ENCODE measurements around the gene ECEL1. TPM values are rescaled to one million over a fixed set of nuclear protein-coding genes. Genes with fewer than 3 reads are reported as not detected.
"Not testable (repeated sequence)": the region's sequence is repeated elsewhere in the genome, so short reads cannot be mapped to it uniquely, and the experiment has no call there.

Gene ECEL1
- total RNA-seq, 3 donors from 2014 or later (not counting 1 experiment from before 2014, with no cell fraction given) = not detected

DNA sequence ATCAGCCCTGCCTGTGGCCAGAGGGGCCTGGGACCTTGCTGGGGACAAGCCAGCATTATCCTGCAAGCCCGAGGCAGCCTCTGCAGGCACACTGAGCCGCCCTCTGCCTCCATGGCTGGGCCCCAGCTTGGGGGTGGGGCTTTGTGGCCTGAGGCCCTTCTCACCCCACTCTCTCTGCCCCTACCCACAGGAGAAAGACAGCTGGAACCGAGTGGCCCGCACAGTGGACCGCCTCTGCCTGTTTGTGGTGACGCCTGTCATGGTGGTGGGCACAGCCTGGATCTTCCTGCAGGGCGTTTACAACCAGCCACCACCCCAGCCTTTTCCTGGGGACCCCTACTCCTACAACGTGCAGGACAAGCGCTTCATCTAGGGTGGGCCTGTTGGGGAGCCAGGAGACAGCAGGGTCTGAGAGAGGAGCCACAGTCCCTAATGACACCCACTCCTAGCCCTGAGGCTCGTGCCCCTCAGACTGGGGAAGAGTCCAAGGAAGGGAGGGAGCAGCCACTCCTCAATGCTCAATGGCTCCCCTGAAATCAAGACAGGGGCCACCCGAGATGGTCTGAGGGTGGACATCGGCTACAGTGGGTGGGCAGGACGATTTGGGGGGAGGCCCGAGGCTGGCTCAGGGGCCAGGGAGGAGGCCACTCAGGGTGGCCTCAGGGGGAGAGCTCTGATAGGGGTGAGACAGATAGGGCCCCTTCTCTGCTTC lies 47.5 kb upstream of the ECEL1 start:
- Mint-ChIP-seq H3K27me3 (ENCODE audit: low read depth in 2 of 2) (peaks cover 0 to 15% of the 10 kb centered on the region in 2 donors), H3K36me3 (no peaks in the 10 kb centered on the region), H3K4me1 (no peaks in the 10 kb centered on the region), H3K27ac (no peak overlapping the region), H3K4me3 (no peak overlapping the region), H3K9me3 (no peaks in the 10 kb centered on the region)
- Histone ChIP-seq H3K4me1 (ENCODE audit: control insufficient read depth, insufficient read depth, low read length) (peaks cover 12% of the 10 kb centered on the region), H3K27ac (ENCODE audit: low read length) (no peak overlapping the region), H3K9me3 (ENCODE audit: control insufficient read depth, insufficient read depth, low read length) (peaks cover 4% of the 10 kb centered on the region), H3K27me3 (ENCODE audit: control insufficient read depth, insufficient read depth, low read length) (peaks cover 3% of the 10 kb centered on the region), H3K4me3 (ENCODE audit: low read length) (no peak overlapping the region), H3K36me3 (ENCODE audit: control insufficient read depth, insufficient read depth, low read length) (no peaks in the 10 kb centered on the region)
- TF ChIP-seq, protein P1, sequence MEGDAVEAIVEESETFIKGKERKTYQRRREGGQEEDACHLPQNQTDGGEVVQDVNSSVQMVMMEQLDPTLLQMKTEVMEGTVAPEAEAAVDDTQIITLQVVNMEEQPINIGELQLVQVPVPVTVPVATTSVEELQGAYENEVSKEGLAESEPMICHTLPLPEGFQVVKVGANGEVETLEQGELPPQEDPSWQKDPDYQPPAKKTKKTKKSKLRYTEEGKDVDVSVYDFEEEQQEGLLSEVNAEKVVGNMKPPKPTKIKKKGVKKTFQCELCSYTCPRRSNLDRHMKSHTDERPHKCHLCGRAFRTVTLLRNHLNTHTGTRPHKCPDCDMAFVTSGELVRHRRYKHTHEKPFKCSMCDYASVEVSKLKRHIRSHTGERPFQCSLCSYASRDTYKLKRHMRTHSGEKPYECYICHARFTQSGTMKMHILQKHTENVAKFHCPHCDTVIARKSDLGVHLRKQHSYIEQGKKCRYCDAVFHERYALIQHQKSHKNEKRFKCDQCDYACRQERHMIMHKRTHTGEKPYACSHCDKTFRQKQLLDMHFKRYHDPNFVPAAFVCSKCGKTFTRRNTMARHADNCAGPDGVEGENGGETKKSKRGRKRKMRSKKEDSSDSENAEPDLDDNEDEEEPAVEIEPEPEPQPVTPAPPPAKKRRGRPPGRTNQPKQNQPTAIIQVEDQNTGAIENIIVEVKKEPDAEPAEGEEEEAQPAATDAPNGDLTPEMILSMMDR (IDR thresholded peaks at IDR 0.05) = no peak
- DNase-seq = no peak
- no peak for ATAC-seq
- intact Hi-C loops (cut with micrococcal nuclease) = no loop called here
- 80% methylated on average over 12 of the region's 14 CpGs for WGBS (ENCODE audit: insufficient coverage)

DNA sequence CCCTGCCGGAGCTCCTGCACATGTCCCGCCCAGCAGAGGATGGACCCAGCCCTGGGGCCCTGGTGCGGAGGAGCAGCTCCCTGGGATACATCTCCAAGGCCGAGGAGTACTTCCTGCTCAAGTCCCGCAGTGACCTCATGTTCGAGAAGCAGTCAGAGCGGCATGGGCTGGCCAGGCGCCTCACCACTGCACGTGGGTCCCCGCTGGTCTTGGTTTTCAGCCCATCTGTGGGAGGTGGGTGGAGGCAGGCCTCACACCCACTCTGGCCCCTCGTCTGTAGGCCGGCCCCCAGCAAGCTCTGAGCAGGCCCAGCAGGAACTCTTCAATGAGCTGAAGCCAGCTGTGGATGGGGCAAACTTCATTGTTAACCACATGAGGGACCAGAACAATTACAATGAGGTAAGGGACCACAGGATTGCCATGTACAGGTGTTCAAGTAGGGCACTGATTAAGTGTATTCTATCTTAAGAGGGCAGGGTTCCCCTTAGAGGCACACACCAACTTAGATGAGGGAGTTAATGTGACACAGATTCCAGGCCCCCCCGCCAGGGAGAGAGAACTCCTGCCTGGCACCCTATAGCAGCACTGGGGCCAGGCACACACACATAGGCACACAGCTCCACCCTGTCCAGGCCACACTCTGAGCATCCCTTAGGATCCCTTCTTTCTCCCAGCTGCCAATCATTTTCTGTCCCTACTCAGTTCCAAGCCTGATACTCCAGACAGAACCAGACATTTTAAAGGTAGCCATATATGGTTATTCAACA lies 46.5 kb upstream of the ECEL1 start:
- intact Hi-C loops (cut with micrococcal nuclease) = no loop called here
- H3K27ac ChIP-seq (ENCODE audit: low read length) = no peak overlapping the region
- ATAC-seq = no peak
- no peaks in the 10 kb centered on the region for H3K36me3 ChIP-seq (ENCODE audit: control insufficient read depth, insufficient read depth, low read length)
- no peak overlapping the region for H3K4me3 ChIP-seq (ENCODE audit: low read length)
- H3K4me1 Mint-ChIP-seq = peaks cover under 1 to 1% of the 10 kb centered on the region in 2 donors
- H3K27me3 Mint-ChIP-seq (ENCODE audit: low read depth in 2 of 2) = peaks cover 0 to 14% of the 10 kb centered on the region in 2 donors
- DNase-seq = no peak
- no peak overlapping the region for H3K27ac Mint-ChIP-seq
- WGBS (ENCODE audit: insufficient coverage) = 92% methylated on average over 13 of the region's 13 CpGs
- peaks cover 3% of the 10 kb centered on the region for H3K27me3 ChIP-seq (ENCODE audit: control insufficient read depth, insufficient read depth, low read length)
- peaks cover 4% of the 10 kb centered on the region for H3K4me1 ChIP-seq (ENCODE audit: control insufficient read depth, insufficient read depth, low read length)
- no peak overlapping the region for H3K4me3 Mint-ChIP-seq
- peaks cover 4% of the 10 kb centered on the region for H3K9me3 ChIP-seq (ENCODE audit: control insufficient read depth, insufficient read depth, low read length)
- no peaks in the 10 kb centered on the region for H3K9me3 Mint-ChIP-seq
- TF ChIP-seq, protein P1 (IDR thresholded peaks at IDR 0.05) = no peak
- H3K36me3 Mint-ChIP-seq = no peaks in the 10 kb centered on the region

DNA sequence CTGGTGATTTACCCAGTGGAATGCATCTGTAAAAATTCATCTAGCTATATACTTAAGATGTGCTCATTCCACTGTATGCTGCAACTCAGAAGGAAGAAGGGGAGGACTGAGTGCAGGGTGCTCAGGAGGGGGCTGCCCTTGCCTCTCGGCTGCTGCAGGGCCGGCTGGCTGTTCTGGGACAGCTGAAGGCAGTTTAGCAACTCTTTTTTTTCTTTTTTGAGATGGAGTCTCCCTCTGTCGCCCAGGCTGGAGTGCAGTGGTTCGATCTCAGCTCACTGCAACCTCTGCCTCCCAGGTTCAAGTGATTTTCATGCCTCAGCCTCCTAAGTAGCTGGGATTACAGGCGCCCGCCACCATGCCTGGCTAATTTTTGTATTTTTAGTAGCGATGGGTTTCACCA lies 45.2 kb upstream of the ECEL1 start:
- H3K9me3 Mint-ChIP-seq; DNase-seq; ATAC-seq; H3K36me3 ChIP-seq (ENCODE audit: control insufficient read depth, insufficient read depth, low read length); H3K4me3 ChIP-seq (ENCODE audit: low read length); H3K9me3 ChIP-seq (ENCODE audit: control insufficient read depth, insufficient read depth, low read length); H3K27ac ChIP-seq (ENCODE audit: low read length); H3K36me3 Mint-ChIP-seq; H3K27me3 ChIP-seq (ENCODE audit: control insufficient read depth, insufficient read depth, low read length); H3K27me3 Mint-ChIP-seq (ENCODE audit: low read depth in 2 of 2); intact Hi-C loops (cut with micrococcal nuclease); H3K27ac Mint-ChIP-seq; H3K4me3 Mint-ChIP-seq: not testable (repeated sequence)
- peaks cover 15% of the 10 kb centered on the region for H3K4me1 ChIP-seq (ENCODE audit: control insufficient read depth, insufficient read depth, low read length)
- WGBS (ENCODE audit: insufficient coverage) = 88% methylated on average over 7 of the region's 7 CpGs
- peaks cover 9 to 13% of the 10 kb centered on the region in 2 donors for H3K4me1 Mint-ChIP-seq

DNA sequence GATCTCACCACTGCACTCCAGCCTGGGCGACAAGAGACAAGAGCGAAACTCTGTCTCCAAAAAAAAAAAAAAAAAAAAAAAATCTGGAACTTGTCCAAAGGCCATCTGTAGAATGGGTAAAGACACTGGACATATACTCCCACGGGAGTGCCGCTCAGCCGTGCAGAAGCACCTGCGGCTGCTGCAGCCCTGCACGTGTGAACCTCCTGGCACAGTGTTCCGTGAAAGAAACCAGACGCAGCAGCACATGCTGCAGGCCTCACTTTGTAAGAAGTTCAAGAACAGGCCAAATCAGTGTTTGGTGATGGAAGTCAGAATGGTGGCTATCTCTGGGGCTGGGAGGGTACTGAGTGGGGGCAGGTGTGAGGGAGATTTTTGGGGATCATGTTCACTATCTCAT lies 44.8 kb upstream of the ECEL1 start:
- Mint-ChIP-seq H3K9me3 (no peaks in the 10 kb centered on the region), H3K36me3 (no peaks in the 10 kb centered on the region), H3K4me3 (no peak overlapping the region), H3K4me1 (peaks cover 9 to 13% of the 10 kb centered on the region in 2 donors), H3K27ac (no peak overlapping the region), H3K27me3 (ENCODE audit: low read depth in 2 of 2) (peaks cover 0 to 8% of the 10 kb centered on the region in 2 donors)
- TF ChIP-seq, protein P1 (IDR thresholded peaks at IDR 0.05) = no peak
- Histone ChIP-seq H3K9me3 (ENCODE audit: control insufficient read depth, insufficient read depth, low read length) (peaks cover 4% of the 10 kb centered on the region), H3K4me1 (ENCODE audit: control insufficient read depth, insufficient read depth, low read length) (peaks cover 15% of the 10 kb centered on the region), H3K36me3 (ENCODE audit: control insufficient read depth, insufficient read depth, low read length) (no peaks in the 10 kb centered on the region), H3K27ac (ENCODE audit: low read length) (no peak overlapping the region), H3K4me3 (ENCODE audit: low read length) (no peak overlapping the region), H3K27me3 (ENCODE audit: control insufficient read depth, insufficient read depth, low read length) (peaks cover 3% of the 10 kb centered on the region)
- DNase-seq (no peak), ATAC-seq (no peak)
- 83% methylated on average over 9 of the region's 9 CpGs for WGBS (ENCODE audit: insufficient coverage)
- intact Hi-C loops (cut with micrococcal nuclease) = no loop called here

Measured in natural killer cell (primary cell).